ENCODE results near the gene TRIM2. TPM values are rescaled to one million over a fixed set of nuclear protein-coding genes. Genes with fewer than 3 reads are reported as not detected.
A peak's percentile ranks its signal among the peaks of the same experiment; 100 is the strongest.

TRIM2 gene
- polyA plus RNA-seq, 4 donors, result 41.4 to 90.4 (median 78.7) TPM

- DNase-seq (ENCODE audit: low read depth in 4 of 4, low spot score in 3 of 4), result no peak
Observed at GRCh38 chr4:153246446-153247115, 42.3 kb downstream of the TRIM2 start.

- DNase-seq (ENCODE audit: low read depth in 4 of 4, low spot score in 3 of 4), result no peak
Observed at GRCh38 chr4:153247116-153247490, 42.9 kb downstream of the TRIM2 start.

GRCh38 chr4:153248641-153249198, 44.5 kb downstream of the TRIM2 start:
- DNase-seq (ENCODE audit: low read depth in 4 of 4, low spot score in 3 of 4), result no peak

- peak; percentile 77 to 80 (median 78) for DNase-seq (ENCODE audit: low read depth in 4 of 4, low spot score in 3 of 4)
Observed at GRCh38 chr4:153249199-153250041, 45.2 kb downstream of the TRIM2 start.

GRCh38 chr4:153252122-153252521, 47.9 kb downstream of the TRIM2 start:
- DNase-seq (ENCODE audit: low read depth in 4 of 4, low spot score in 3 of 4), result no peak

- no peak for DNase-seq (ENCODE audit: low read depth in 4 of 4, low spot score in 3 of 4)
Observed at GRCh38 chr4:153255233-153255632, 51.0 kb downstream of the TRIM2 start.

GRCh38 chr4:153257151-153257620, 52.9 kb downstream of the TRIM2 start:
- no peak for DNase-seq (ENCODE audit: low read depth in 4 of 4, low spot score in 3 of 4)

GRCh38 chr4:153257991-153258390, 53.7 kb downstream of the TRIM2 start:
- no peak for DNase-seq (ENCODE audit: low read depth in 4 of 4, low spot score in 3 of 4)

- DNase-seq (ENCODE audit: low read depth in 4 of 4, low spot score in 3 of 4), result no peak
Observed at GRCh38 chr4:153258750-153259149, 54.5 kb downstream of the TRIM2 start.

- no peak for DNase-seq (ENCODE audit: low read depth in 4 of 4, low spot score in 3 of 4)
Observed at GRCh38 chr4:153259661-153260060, 55.4 kb downstream of the TRIM2 start.

GRCh38 chr4:153260132-153260531, 55.9 kb downstream of the TRIM2 start:
- no peak for DNase-seq (ENCODE audit: low read depth in 4 of 4, low spot score in 3 of 4)

- DNase-seq (ENCODE audit: low read depth in 4 of 4, low spot score in 3 of 4), result no peak
Observed at GRCh38 chr4:153260553-153261300, 56.5 kb downstream of the TRIM2 start.

GRCh38 chr4:153261461-153261860, 57.2 kb downstream of the TRIM2 start:
- DNase-seq (ENCODE audit: low read depth in 4 of 4, low spot score in 3 of 4), result no peak

- DNase-seq (ENCODE audit: low read depth in 4 of 4, low spot score in 3 of 4), result no peak
Observed at GRCh38 chr4:153261914-153262313, 57.7 kb downstream of the TRIM2 start.

GRCh38 chr4:153265306-153266047, 61.2 kb downstream of the TRIM2 start:
- no peak for DNase-seq (ENCODE audit: low read depth in 4 of 4, low spot score in 3 of 4)

- DNase-seq (ENCODE audit: low read depth in 4 of 4, low spot score in 3 of 4), result no peak
Observed at GRCh38 chr4:153266988-153267387, 62.7 kb downstream of the TRIM2 start.

GRCh38 chr4:153267890-153268289, 63.6 kb downstream of the TRIM2 start:
- DNase-seq (ENCODE audit: low read depth in 4 of 4, low spot score in 3 of 4), result no peak

- no peak for DNase-seq (ENCODE audit: low read depth in 4 of 4, low spot score in 3 of 4)
Observed at GRCh38 chr4:153268295-153268694, 64.1 kb downstream of the TRIM2 start.

- DNase-seq (ENCODE audit: low read depth in 4 of 4, low spot score in 3 of 4), result no peak
Observed at GRCh38 chr4:153269218-153269990, 65.2 kb downstream of the TRIM2 start.
